ENCODE measurements around the gene TANGO2.

Gene TANGO2

GRCh38 chr22:20031732-20032406 lies 11.0 kb downstream of the TANGO2 start:
- CTCF ChIA-PET: no interaction called here
- DNase-seq (ENCODE audit: extremely low spot score): no peak
- TF ChIP-seq ARNT (IDR thresholded peaks at IDR 0.05) (no peak), SP1 (IDR thresholded peaks at IDR 0.05) (no peak), FOXA1 (IDR thresholded peaks at IDR 0.05) (no peak), NFRKB (IDR thresholded peaks at IDR 0.05) (no peak), LEF1 (IDR thresholded peaks at IDR 0.05; ENCODE audit: borderline replicate concordance) (no peak), PKNOX1 (IDR thresholded peaks at IDR 0.05) (no peak), BHLHE40 (IDR thresholded peaks at IDR 0.05; ENCODE audit: borderline replicate concordance) (no peak), TARDBP (IDR thresholded peaks at IDR 0.05) (no peak), ZNF384 (IDR thresholded peaks at IDR 0.05) (no peak), ELF4 (IDR thresholded peaks at IDR 0.05) (no peak), L3MBTL2 (conservative IDR thresholded peaks at IDR 0.05) (no peak), FOXM1 (IDR thresholded peaks at IDR 0.05; ENCODE audit: borderline replicate concordance) (no peak)
- POLR2A ChIA-PET: no interaction called here

DNA sequence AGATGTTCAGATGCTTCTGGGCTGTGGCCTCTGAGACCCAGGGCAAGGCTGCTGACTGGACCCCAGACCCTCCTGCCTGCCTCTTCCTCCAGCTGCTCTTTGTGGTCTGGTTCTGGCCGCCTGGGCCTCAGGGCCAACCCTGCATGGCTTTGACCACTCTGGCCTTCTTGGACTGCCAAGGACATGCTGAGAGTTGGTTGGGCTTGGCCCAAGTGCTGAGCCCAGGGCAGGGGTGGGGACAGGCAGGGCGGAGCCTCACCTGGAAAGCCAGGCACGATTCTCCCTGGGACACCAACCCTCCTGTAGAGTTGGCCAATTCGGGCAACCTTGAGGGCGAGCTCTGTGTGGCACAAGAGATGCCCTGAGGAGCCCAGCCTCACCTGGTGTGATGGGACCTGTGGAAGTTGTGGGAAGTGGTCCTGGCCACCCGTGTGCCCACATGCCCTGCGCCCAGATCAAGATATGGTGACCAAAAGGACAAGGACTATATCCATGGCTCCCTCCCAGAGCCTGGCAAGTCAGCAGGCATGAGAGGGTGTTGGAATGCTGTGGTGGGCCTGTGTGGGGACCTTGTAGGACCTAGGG lies 11.6 kb downstream of the TANGO2 start:
- no peak for DNase-seq (ENCODE audit: extremely low spot score)
- ChIA-PET POLR2A (no interaction called here), CTCF (no interaction called here)
- TF ChIP-seq FOXK2 (IDR thresholded peaks at IDR 0.05): no peak
- no peak for TF ChIP-seq BHLHE40 (IDR thresholded peaks at IDR 0.05; ENCODE audit: borderline replicate concordance)
- TF ChIP-seq TARDBP (IDR thresholded peaks at IDR 0.05): no peak
- TF ChIP-seq PKNOX1 (IDR thresholded peaks at IDR 0.05): no peak
- no peak for TF ChIP-seq ZNF384 (IDR thresholded peaks at IDR 0.05)
- TF ChIP-seq NFRKB (IDR thresholded peaks at IDR 0.05): no peak
- no peak for TF ChIP-seq FOXA1 (IDR thresholded peaks at IDR 0.05)
- no peak for TF ChIP-seq SP1 (IDR thresholded peaks at IDR 0.05)
- no peak for TF ChIP-seq HDGF (IDR thresholded peaks at IDR 0.05; ENCODE audit: borderline replicate concordance)
- no peak for TF ChIP-seq LEF1 (IDR thresholded peaks at IDR 0.05; ENCODE audit: borderline replicate concordance)
- no peak for TF ChIP-seq L3MBTL2 (conservative IDR thresholded peaks at IDR 0.05)
- TF ChIP-seq ARNT (IDR thresholded peaks at IDR 0.05): no peak
- no peak for TF ChIP-seq ELF4 (IDR thresholded peaks at IDR 0.05)
- TF ChIP-seq FOXM1 (IDR thresholded peaks at IDR 0.05; ENCODE audit: borderline replicate concordance): no peak
- no peak for TF ChIP-seq CTBP1 (IDR thresholded peaks at IDR 0.05; ENCODE audit: borderline replicate concordance)

DNA sequence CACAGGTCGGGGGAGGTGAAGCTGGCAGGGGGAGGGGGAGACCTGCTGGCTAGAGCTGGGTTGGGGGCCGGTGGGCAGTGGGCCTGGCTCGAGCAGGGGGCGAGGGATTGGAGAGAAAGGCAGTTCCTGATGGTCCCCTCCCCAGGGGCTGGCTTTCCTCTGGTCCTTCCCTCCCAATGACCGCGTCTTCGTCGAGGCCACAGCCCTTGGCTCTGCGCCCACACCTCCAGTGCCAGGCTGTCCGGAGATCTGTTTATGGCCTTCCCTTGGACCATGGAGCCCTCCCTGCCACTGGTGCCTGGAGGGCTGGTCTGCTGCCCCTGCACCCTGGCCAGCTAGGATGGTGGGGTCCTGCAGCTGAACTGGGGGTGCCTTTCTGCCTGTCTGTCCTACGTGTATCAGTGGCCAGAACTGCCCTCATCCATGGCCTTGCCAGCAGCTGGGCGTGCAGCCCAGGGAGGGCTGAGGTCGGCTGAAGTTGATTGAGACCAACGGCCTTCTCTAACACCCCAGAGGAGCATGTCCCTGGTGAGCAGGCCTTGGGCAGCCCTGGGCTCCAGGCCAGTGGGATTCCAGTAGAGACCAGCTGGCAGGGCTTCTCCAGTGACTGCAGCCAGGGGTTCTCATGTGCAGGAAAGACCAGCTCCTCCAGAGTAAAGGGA lies 12.3 kb downstream of the TANGO2 start:
- TF ChIP-seq ARNT (IDR thresholded peaks at IDR 0.05): no peak
- no peak for DNase-seq (ENCODE audit: extremely low spot score)
- ChIA-PET CTCF (no interaction called here), POLR2A (interaction anchor here (0.9 kb wide), 1 partner anchor 47 kb away, joined by 5 read pairs; the partner anchor contains the start of gene DGCR8)

DNA sequence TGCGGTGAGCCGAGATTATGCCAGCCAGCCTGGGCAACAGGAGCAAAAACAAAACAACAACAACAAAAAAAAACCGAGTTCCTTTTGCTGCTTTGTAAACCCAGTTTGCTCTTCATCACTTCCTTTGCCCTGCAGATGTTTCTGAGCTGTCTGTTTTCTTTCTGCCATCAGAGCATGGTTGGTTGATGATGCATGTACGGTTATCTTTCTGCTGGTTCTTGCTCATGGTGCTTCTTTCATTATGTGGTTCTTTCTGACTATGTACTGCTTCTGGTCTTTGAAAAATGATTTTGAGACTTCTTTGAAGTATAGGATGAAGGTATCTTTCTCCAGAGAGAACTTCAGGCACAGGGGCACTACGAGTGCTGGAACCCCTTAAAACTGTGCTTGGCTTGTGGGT lies 13.2 kb downstream of the TANGO2 start:
- CTCF ChIA-PET: no interaction called here
- no peak for DNase-seq (ENCODE audit: extremely low spot score)
- TF ChIP-seq FOXM1 (IDR thresholded peaks at IDR 0.05; ENCODE audit: borderline replicate concordance) (no peak), PKNOX1 (IDR thresholded peaks at IDR 0.05) (no peak), FOXA1 (IDR thresholded peaks at IDR 0.05) (no peak), SP1 (IDR thresholded peaks at IDR 0.05) (no peak), ELF4 (IDR thresholded peaks at IDR 0.05) (no peak)
- POLR2A ChIA-PET: interaction anchor here (1.7 to 2.0 kb wide), 2 partner anchors 12 to 46 kb away, joined by 4 to 7 read pairs; partner anchors contain the start of gene DGCR8

DNA sequence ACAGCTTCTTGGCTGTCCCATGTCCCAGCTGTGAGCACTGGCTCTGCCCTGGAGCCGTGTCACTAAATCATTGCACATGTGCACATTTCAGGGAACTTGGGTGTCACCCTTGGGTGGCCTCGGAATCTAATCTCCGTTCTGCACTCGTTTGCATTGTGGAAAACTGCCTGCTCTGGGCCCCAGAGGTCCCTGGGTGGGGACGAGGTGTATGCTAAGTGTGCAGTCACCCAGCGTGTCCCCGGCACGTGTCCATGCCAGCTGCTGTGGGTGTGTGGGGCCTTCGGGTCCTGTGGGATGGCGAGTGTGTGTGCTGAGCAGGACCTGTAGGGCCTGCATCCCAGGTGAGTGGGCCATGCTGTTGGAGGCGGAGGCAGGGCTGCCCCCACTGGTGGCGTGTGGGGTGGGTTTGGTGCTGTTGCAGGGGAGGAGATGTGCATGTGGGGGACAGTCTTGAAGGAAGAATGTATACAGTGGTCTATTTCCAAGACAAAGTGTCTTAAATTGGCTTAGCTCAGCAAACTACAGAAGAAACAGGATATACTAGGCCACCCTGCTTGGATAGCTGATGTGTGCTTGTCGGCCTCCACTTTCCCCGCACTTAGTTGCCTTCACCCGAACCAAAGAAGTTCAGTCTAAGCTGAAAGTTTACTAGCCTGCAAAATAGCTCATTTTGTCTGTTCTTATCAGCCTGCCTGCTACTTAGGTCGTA lies 14.6 kb downstream of the TANGO2 start:
- DNase-seq (ENCODE audit: extremely low spot score): no peak
- no peak for TF ChIP-seq HDGF (IDR thresholded peaks at IDR 0.05; ENCODE audit: borderline replicate concordance)
- TF ChIP-seq CTBP1 (IDR thresholded peaks at IDR 0.05; ENCODE audit: borderline replicate concordance): no peak
- no peak for TF ChIP-seq BHLHE40 (IDR thresholded peaks at IDR 0.05; ENCODE audit: borderline replicate concordance)
- TF ChIP-seq SUZ12 (IDR thresholded peaks at IDR 0.05): no peak
- TF ChIP-seq FOXM1 (IDR thresholded peaks at IDR 0.05; ENCODE audit: borderline replicate concordance): no peak
- no peak for TF ChIP-seq PKNOX1 (IDR thresholded peaks at IDR 0.05)
- TF ChIP-seq LEF1 (IDR thresholded peaks at IDR 0.05; ENCODE audit: borderline replicate concordance): no peak
- TF ChIP-seq TARDBP (IDR thresholded peaks at IDR 0.05): no peak
- no peak for TF ChIP-seq ARNT (IDR thresholded peaks at IDR 0.05)
- no peak for TF ChIP-seq ELF4 (IDR thresholded peaks at IDR 0.05)
- TF ChIP-seq L3MBTL2 (conservative IDR thresholded peaks at IDR 0.05): no peak
- ChIA-PET CTCF (no interaction called here), POLR2A (interaction anchor here (1.7 to 2.0 kb wide), 2 partner anchors 14 to 44 kb away, joined by 4 to 7 read pairs; partner anchors contain the start of gene DGCR8)
